Astrocyte (in vitro differentiated cells and primary cell): ENCODE results near the gene TRIM73.
"Not testable (repeated sequence)": the region's sequence is repeated elsewhere in the genome, so short reads cannot be mapped to it uniquely, and the experiment has no call there.

Source experiments
- EZH2 ChIP-seq: IDR thresholded peaks from 2 replicates; pipeline ENCODE4 v1.6.1; 2012; ENCODE audit warnings: mild to moderate bottlenecking, low read length, inconsistent platforms; ENCODE audit not compliant: insufficient read depth
- TF ChIP-seq, protein P1 (sequence below): IDR thresholded peaks from 2 replicates; pipeline ENCODE4 v1.5.1; 2011; ENCODE audit warnings: low read depth, mild to moderate bottlenecking, inconsistent platforms, low read length, moderate library complexity; ENCODE audit not compliant: insufficient read depth

DNA sequence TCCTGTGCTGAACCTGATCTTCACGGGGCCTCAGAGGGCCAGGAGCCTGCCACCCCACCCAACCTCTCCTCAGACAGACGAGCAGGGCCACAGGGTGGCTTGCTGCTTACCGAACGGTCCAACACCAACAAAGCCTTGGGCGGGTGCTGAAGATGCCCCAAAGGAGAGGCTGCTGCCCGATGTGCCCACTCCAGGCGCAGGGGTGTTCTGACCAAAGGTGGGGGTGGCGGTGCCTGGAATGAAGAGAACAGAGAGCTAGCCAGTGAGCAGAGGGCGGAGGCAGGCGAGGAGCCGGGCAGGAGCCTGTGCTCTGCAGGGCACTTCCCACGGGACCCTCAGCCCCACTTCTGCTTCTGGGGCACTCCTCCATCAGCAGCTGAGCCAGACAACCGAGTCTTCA, 23.8 kb downstream of the TRIM73 start:
- TF ChIP-seq, protein P1, sequence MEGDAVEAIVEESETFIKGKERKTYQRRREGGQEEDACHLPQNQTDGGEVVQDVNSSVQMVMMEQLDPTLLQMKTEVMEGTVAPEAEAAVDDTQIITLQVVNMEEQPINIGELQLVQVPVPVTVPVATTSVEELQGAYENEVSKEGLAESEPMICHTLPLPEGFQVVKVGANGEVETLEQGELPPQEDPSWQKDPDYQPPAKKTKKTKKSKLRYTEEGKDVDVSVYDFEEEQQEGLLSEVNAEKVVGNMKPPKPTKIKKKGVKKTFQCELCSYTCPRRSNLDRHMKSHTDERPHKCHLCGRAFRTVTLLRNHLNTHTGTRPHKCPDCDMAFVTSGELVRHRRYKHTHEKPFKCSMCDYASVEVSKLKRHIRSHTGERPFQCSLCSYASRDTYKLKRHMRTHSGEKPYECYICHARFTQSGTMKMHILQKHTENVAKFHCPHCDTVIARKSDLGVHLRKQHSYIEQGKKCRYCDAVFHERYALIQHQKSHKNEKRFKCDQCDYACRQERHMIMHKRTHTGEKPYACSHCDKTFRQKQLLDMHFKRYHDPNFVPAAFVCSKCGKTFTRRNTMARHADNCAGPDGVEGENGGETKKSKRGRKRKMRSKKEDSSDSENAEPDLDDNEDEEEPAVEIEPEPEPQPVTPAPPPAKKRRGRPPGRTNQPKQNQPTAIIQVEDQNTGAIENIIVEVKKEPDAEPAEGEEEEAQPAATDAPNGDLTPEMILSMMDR = not testable (repeated sequence)
- TF ChIP-seq EZH2 = not testable (repeated sequence)
